SK-N-SH (cell line): ENCODE measurements around the gene PAM16. TPM values are rescaled to one million over a fixed set of nuclear protein-coding genes. Genes with fewer than 3 reads are reported as not detected.
A peak's percentile ranks its signal among the peaks of the same experiment; 100 is the strongest.

Experiments used
- CTCF ChIA-PET: fragments of 300-600, 350-600 bp; formaldehyde crosslinking; extraction: SDS; loops from one replicate; lab custom pipeline; 2021; lab: Yijun Ruan, JAX
- POLR2A ChIA-PET: fragments of 350-600 bp; sonication (Branson Sonifier 250); formaldehyde crosslinking; extraction: SDS; loops from one replicate; lab custom pipeline; 2020; ENCODE audit warnings: antibody characterized with exemption, inconsistent platforms; lab: Yijun Ruan, JAX
- DNase-seq: peaks from one replicate; pipeline ENCODE4 v3.0.0; 2012
- H2AFZ ChIP-seq: fragments of 200-600 bp; sonication (generic); 2 replicates; pipeline ENCODE4 v1.8.1; 2016; ENCODE audit warnings: antibody characterized with exemption, mild to moderate bottlenecking, low read depth
- H3F3A ChIP-seq: fragments of 200-600 bp; sonication (generic); replicated peaks from 2 replicates; pipeline ENCODE3; 2016; ENCODE audit warnings: antibody characterized with exemption, mild to moderate bottlenecking; ENCODE audit not compliant: insufficient read depth
- H3K27ac ChIP-seq, 2 experiments: fragments of 200-500 bp in 1 of 2; fragments of 200-600 bp in 1 of 2; sonication (Bioruptor generic) in 1 of 2; sonication (generic), shearing (Covaris generic) in 1 of 2; 2 replicates each; pipeline versions ENCODE4 v1.5.1 to v1.6.1; 2014 to 2016; ENCODE audit warnings: low read depth in 2 of 2, inconsistent platforms in 1 of 2, low read length in 1 of 2, mild to moderate bottlenecking in 1 of 2, mixed read lengths in 1 of 2
- H3K27me3 ChIP-seq: fragments of 200-600 bp; sonication (generic), shearing (Covaris generic); 2 replicates; pipeline ENCODE4 v1.6.1; 2016; ENCODE audit warnings: mixed run types; ENCODE audit not compliant: insufficient read depth
- H3K36me3 ChIP-seq, 2 experiments: fragments of 200-500 bp in 1 of 2; fragments of 200-600 bp in 1 of 2; sonication (Bioruptor generic) in 1 of 2; sonication (generic) in 1 of 2; replicated peaks in 1 of 2; 2 replicates each; pipeline versions ENCODE3 to v1.5.1; 2014 to 2016; ENCODE audit warnings: low read length in 1 of 2, mild to moderate bottlenecking in 1 of 2; ENCODE audit not compliant: insufficient read depth in 2 of 2, control insufficient read depth in 1 of 2
- H3K4me1 ChIP-seq, 2 experiments: fragments of 200-500 bp in 1 of 2; fragments of 200-600 bp in 1 of 2; sonication (Bioruptor generic) in 1 of 2; sonication (generic), shearing (Covaris generic) in 1 of 2; 2 replicates each; pipeline versions ENCODE4 v1.5.1 to v1.6.1; 2014 to 2016; ENCODE audit warnings: low read depth in 1 of 2, low read length in 1 of 2, mixed run types in 1 of 2; ENCODE audit not compliant: insufficient read depth in 2 of 2, control insufficient read depth in 1 of 2
- H3K4me2 ChIP-seq: fragments of 200-600 bp; sonication (generic), shearing (Covaris generic); 2 replicates; pipeline ENCODE4 v1.6.1; 2017; ENCODE audit warnings: mixed run types
- H3K4me3 ChIP-seq, 2 experiments: fragments of 200-500 bp in 1 of 2; fragments of 200-600 bp in 1 of 2; sonication (Bioruptor generic) in 1 of 2; sonication (generic), shearing (Covaris generic) in 1 of 2; 2 replicates each; pipeline versions ENCODE4 v1.5.1 to v1.8.1; 2014 to 2016; ENCODE audit warnings: low read depth in 2 of 2, inconsistent platforms in 1 of 2, low read length in 1 of 2, mild to moderate bottlenecking in 1 of 2, mixed read lengths in 1 of 2, moderate library complexity in 1 of 2
- H3K79me2 ChIP-seq: fragments of 200-600 bp; sonication (generic); 2 replicates; pipeline ENCODE4 v1.8.1; 2017; ENCODE audit warnings: mild to moderate bottlenecking; ENCODE audit not compliant: insufficient read depth
- H3K9ac ChIP-seq: fragments of 200-600 bp; sonication (generic); 2 replicates; pipeline ENCODE4 v1.6.1; 2017; ENCODE audit warnings: mixed run types
- H3K9me2 ChIP-seq: fragments of 200-600 bp; sonication (generic); 2 replicates; pipeline ENCODE4 v1.6.1; 2017; ENCODE audit warnings: mixed run types
- H3K9me3 ChIP-seq: fragments of 200-600 bp; sonication (generic); 2 replicates; pipeline ENCODE4 v1.6.1; 2017; ENCODE audit warnings: mixed run types, mild to moderate bottlenecking, moderate library complexity
- H4K20me1 ChIP-seq: fragments of 200-600 bp; sonication (generic); 2 replicates; pipeline ENCODE4 v1.6.1; 2017; ENCODE audit warnings: mild to moderate bottlenecking, mixed run types; ENCODE audit not compliant: insufficient read depth
- CHD2 ChIP-seq: fragments of 150-350 bp; IDR thresholded peaks from 2 replicates; pipeline ENCODE4 v1.6.1; 2018; ENCODE audit warnings: low read length; ENCODE audit not compliant: partially characterized antibody
- ELF1 ChIP-seq: IDR thresholded peaks from 2 replicates; pipeline ENCODE4 v1.4.0; 2012
- EP300 ChIP-seq, 2 experiments: IDR thresholded peaks; 2 replicates each; pipeline versions ENCODE4 v1.4.0 to v1.6.1; 2012; ENCODE audit warnings: borderline replicate concordance in 1 of 2, low read depth in 1 of 2, low read length in 1 of 2
- FOSL2 ChIP-seq: IDR thresholded peaks from 2 replicates; pipeline ENCODE4 v1.4.0; 2012; ENCODE audit warnings: low read depth, mild to moderate bottlenecking, moderate library complexity, borderline replicate concordance
- GATA2 ChIP-seq: sonication (generic); formaldehyde crosslinking; IDR thresholded peaks from 2 replicates; pipeline ENCODE4 v1.5.0; 2020; ENCODE audit warnings: mild to moderate bottlenecking, missing genetic modification reagents
- IRF3 ChIP-seq: fragments of 150-350 bp; IDR thresholded peaks from 2 replicates; pipeline ENCODE4 v1.6.1; 2016; ENCODE audit warnings: mild to moderate bottlenecking, low read depth, low read length
- JUND ChIP-seq: IDR thresholded peaks from 2 replicates; pipeline ENCODE4 v1.4.0; 2012
- MXI1 ChIP-seq: IDR thresholded peaks from 2 replicates; pipeline ENCODE4 v1.6.1; 2012; ENCODE audit warnings: mild to moderate bottlenecking, low read depth, low read length, improper control_type of control experiment
- NFIC ChIP-seq: IDR thresholded peaks from 2 replicates; pipeline ENCODE4 v1.4.0; 2012; ENCODE audit warnings: borderline replicate concordance
- NRF1 ChIP-seq: IDR thresholded peaks from 2 replicates; pipeline ENCODE4 v1.6.1; 2012; ENCODE audit warnings: low read depth, mild to moderate bottlenecking, low read length
- PBX3 ChIP-seq: IDR thresholded peaks from 2 replicates; pipeline ENCODE4; 2012
- POLR2AphosphoS5 ChIP-seq: IDR thresholded peaks from 2 replicates; pipeline ENCODE4 v1.6.1; 2012; ENCODE audit warnings: low read depth, low read length
- RAD21 ChIP-seq: IDR thresholded peaks from 2 replicates; pipeline ENCODE4 v1.6.1; 2012; ENCODE audit warnings: mild to moderate bottlenecking, low read length
- RCOR1 ChIP-seq: fragments of 150-350 bp; IDR thresholded peaks from 2 replicates; pipeline ENCODE4 v1.6.1; 2017; ENCODE audit warnings: antibody characterized with exemption, low read length
- SIN3A ChIP-seq: IDR thresholded peaks from 2 replicates; pipeline ENCODE4 v1.6.1; 2012; ENCODE audit warnings: low read depth, mild to moderate bottlenecking, low read length, moderate library complexity, borderline replicate concordance
- TAF1 ChIP-seq: IDR thresholded peaks from 2 replicates; pipeline ENCODE4 v1.6.1; 2012; ENCODE audit warnings: low read depth, mild to moderate bottlenecking, low read length, moderate library complexity, borderline replicate concordance
- TCF12 ChIP-seq: IDR thresholded peaks from 2 replicates; pipeline ENCODE4 v1.4.0; 2012
- TEAD4 ChIP-seq: IDR thresholded peaks from 2 replicates; pipeline ENCODE4 v1.4.0; 2012; ENCODE audit warnings: mild to moderate bottlenecking, borderline replicate concordance; ENCODE audit not compliant: insufficient read depth
- USF1 ChIP-seq: IDR thresholded peaks from 2 replicates; pipeline ENCODE4 v1.4.0; 2012; ENCODE audit warnings: low read depth, borderline replicate concordance
- YY1 ChIP-seq: IDR thresholded peaks from 2 replicates; pipeline ENCODE4 v1.4.0; 2012; ENCODE audit warnings: low read depth, mild to moderate bottlenecking
- WGBS: methylation state at CpG from one replicate; pipeline ENCODE4 v1.1.6; 2017; ENCODE audit warnings: low lambda C conversion rate; 5-methylcytosine and 5-hydroxymethylcytosine counted together
- polyA plus RNA-seq, 3 experiments: library from polyadenylated mRNA; depleted of rRNA; stranded (reverse); fragments of >200 nt; gene quantifications; 2 replicates each; pipeline ENCODE4 v1.2.3, GENCODE V29; 2012
- TF ChIP-seq, protein P1 (sequence below): fragments of 150-350 bp; IDR thresholded peaks from 2 replicates; pipeline ENCODE4 v1.6.1; 2017; ENCODE audit warnings: antibody characterized with exemption, low read length, low read depth, borderline replicate concordance
- TF ChIP-seq, protein P2 (sequence below): IDR thresholded peaks from 2 replicates; pipeline ENCODE4 v1.4.0; 2012; ENCODE audit warnings: low read depth
- TF ChIP-seq, protein P3 (sequence below): fragments of 200-600 bp; sonication (generic); IDR thresholded peaks from 2 replicates; pipeline ENCODE4 v1.6.1; 2017; ENCODE audit warnings: antibody characterized with exemption, mild to moderate bottlenecking, moderate library complexity

PAM16 gene
- polyA plus RNA-seq, 1 of the 3 experiments (the other 2 are of a cell fraction) = 96.4 TPM

DNA sequence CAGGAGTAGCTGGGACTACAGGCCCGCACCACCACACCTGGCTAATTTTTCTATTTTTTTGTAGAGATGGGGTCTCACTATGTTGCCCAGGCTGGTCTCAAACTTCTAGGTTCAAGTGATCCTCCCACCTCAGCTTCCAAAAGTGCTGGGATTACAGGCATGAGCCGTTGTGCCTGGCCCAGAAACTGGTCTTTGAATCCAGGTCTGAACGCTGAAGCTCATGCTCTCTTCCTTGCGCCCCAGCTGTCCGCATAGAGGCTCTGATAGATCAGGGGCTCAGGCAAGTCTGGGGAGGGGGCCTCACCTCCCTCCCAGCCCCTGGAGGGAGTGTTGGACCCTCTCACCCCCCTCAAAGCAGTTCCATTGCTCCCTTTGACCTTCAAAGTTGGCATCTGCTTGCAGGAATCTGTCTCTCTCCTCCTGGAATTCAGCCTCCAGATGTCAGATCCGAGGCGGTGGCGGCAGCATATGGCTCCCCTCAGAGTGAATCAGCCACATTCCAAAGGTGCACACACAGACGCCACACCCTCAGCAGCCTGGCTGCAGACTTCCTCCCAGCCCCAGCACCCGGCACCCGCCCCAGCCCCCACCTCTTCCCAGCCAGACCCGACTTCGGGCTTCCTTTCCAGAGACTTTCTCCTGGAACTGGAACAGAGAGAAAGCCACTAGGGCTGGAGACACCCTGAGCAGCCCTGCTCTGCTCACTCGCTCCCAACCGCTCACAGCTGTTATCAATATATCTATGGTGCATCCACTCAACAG is 52.2 kb downstream of the PAM16 start (continued):
- TF ChIP-seq, protein P1, sequence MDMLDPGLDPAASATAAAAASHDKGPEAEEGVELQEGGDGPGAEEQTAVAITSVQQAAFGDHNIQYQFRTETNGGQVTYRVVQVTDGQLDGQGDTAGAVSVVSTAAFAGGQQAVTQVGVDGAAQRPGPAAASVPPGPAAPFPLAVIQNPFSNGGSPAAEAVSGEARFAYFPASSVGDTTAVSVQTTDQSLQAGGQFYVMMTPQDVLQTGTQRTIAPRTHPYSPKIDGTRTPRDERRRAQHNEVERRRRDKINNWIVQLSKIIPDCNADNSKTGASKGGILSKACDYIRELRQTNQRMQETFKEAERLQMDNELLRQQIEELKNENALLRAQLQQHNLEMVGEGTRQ = no peak
- TF ChIP-seq TAF1 = peak; percentile 34; the same call in 1 of the 2 replicates
- TF ChIP-seq PBX3 = peak; percentile 72
- TF ChIP-seq IRF3 = no peak
- peak; percentile 72; the same call in 1 of the 2 replicates for TF ChIP-seq JUND
- TF ChIP-seq NRF1 = no peak
- TF ChIP-seq CHD2 = no peak
- TF ChIP-seq GATA2 = no peak
- peak; percentile 40; the same call in 1 of the 2 replicates for TF ChIP-seq YY1
- no peak for TF ChIP-seq RAD21
- TF ChIP-seq NFIC = peak; percentile 72

DNA sequence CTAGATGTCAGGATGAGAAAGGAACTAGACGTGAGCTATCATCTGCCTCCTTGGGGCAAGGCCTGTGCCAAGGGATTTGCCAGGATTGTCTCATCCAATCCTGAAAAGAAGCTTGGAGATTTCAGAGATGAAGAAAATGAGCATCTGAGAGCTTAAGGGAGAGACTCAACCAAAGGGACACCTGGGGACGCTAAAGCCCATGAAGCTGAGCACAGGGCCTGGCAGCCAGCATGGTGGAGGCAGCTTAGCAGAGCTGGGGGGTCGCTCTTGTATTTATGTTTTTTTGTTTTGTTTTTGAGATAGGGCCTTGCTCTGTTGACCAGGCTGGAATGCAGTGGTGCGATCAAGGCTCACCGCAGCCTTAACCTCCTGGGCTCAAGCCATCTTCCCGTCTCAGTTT is 53.6 kb downstream of the PAM16 start:
- Histone ChIP-seq H3F3A (peaks cover 11% of the 10 kb centered on the region), H4K20me1 (no peaks in the 10 kb centered on the region), H3K9me2 (no peaks in the 10 kb centered on the region), H3K4me2 (no peak overlapping the region), H3K79me2 (no peaks in the 10 kb centered on the region), H3K36me3 (no peaks in the 10 kb centered on the region), H2AFZ (no peak overlapping the region), H3K27me3 (no peaks in the 10 kb centered on the region), H3K4me3 (no peak overlapping the region), H3K9me3 (no peaks in the 10 kb centered on the region), H3K27ac (no peak overlapping the region), H3K9ac (no peak overlapping the region), H3K4me1 (peaks cover 16 to 17% of the 10 kb centered on the region in 2 experiments; a peak in 3 of 4 replicates)
- no peak for DNase-seq
- ChIA-PET CTCF (interaction anchor here (0.8 to 3.7 kb wide), 9 partner anchors 9 to 106 kb away, joined by 3 to 19 read pairs (median 5); no protein-coding TSS in a partner anchor), POLR2A (no interaction called here)
- WGBS = 93% methylated on average over 6 of the region's 6 CpGs
- TF ChIP-seq MXI1 = no peak
- TF ChIP-seq FOSL2 = no peak
- TF ChIP-seq, protein P2, sequence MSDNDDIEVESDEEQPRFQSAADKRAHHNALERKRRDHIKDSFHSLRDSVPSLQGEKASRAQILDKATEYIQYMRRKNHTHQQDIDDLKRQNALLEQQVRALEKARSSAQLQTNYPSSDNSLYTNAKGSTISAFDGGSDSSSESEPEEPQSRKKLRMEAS = no peak
- TF ChIP-seq POLR2AphosphoS5 = no peak
- no peak for TF ChIP-seq SIN3A
- no peak for TF ChIP-seq TEAD4
- TF ChIP-seq TCF12 = no peak
- no peak for TF ChIP-seq RCOR1
- no peak for TF ChIP-seq GATA2
- no peak for TF ChIP-seq USF1
- TF ChIP-seq ELF1 = no peak
- TF ChIP-seq NRF1 = no peak
- TF ChIP-seq EP300 (IDR thresholded peaks at IDR 0.05; ENCODE audit: borderline replicate concordance in 1 of 2, low read depth in 1 of 2, low read length in 1 of 2) = no peak
- TF ChIP-seq IRF3 = no peak
- TF ChIP-seq YY1 = no peak
- TF ChIP-seq, protein P3, sequence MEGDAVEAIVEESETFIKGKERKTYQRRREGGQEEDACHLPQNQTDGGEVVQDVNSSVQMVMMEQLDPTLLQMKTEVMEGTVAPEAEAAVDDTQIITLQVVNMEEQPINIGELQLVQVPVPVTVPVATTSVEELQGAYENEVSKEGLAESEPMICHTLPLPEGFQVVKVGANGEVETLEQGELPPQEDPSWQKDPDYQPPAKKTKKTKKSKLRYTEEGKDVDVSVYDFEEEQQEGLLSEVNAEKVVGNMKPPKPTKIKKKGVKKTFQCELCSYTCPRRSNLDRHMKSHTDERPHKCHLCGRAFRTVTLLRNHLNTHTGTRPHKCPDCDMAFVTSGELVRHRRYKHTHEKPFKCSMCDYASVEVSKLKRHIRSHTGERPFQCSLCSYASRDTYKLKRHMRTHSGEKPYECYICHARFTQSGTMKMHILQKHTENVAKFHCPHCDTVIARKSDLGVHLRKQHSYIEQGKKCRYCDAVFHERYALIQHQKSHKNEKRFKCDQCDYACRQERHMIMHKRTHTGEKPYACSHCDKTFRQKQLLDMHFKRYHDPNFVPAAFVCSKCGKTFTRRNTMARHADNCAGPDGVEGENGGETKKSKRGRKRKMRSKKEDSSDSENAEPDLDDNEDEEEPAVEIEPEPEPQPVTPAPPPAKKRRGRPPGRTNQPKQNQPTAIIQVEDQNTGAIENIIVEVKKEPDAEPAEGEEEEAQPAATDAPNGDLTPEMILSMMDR = no peak
